Body of pancreas (tissue), 4 donors: ENCODE measurements around the gene KLHL26. TPM values are rescaled to one million over a fixed set of nuclear protein-coding genes. Genes with fewer than 3 reads are reported as not detected.

ENCODE experiments used
- ATAC-seq: fragments of 150-250 bp; one replicate; pipeline ENCODE4 v1.9.1; 2016
- DNase-seq, 4 donors: peaks; one replicate each; pipeline ENCODE4 v3.0.0-alpha.2; 2019
- H3K27ac ChIP-seq, 4 donors: fragments of 200-600 bp; sonication (generic); 1 replicate in 3 of 4; 2 replicates in 1 of 4; pipeline versions ENCODE4 v1.5.1 to v1.6.1; 2016 to 2019; ENCODE audit warnings: mild to moderate bottlenecking in 1 of 4, mixed read lengths in 1 of 4, moderate library complexity in 1 of 4
- H3K27me3 ChIP-seq, 2 donors: fragments of 200-600 bp; sonication (generic); one replicate each; pipeline ENCODE4 v1.6.0; 2016; ENCODE audit warnings: mild to moderate bottlenecking in 1 of 2
- H3K36me3 ChIP-seq, 2 donors: fragments of 200-600 bp; sonication (generic); replicated peaks in 1 of 2; 2 replicates each; pipeline ENCODE4 v1.5.1; 2016; ENCODE audit warnings: low read depth in 2 of 2; ENCODE audit not compliant: insufficient read depth in 1 of 2
- H3K4me1 ChIP-seq: fragments of 200-600 bp; sonication (generic); one replicate; pipeline ENCODE4 v1.6.0; 2016
- H3K4me3 ChIP-seq, 2 donors: fragments of 200-600 bp; sonication (generic); 1 replicate in 1 of 2; 2 replicates in 1 of 2; pipeline ENCODE4 v1.5.1; 2016 to 2019
- H3K9me3 ChIP-seq, 3 donors: fragments of 200-600 bp; sonication (generic); 1 replicate in 2 of 3; 2 replicates in 1 of 3; pipeline ENCODE4 v1.5.1; 2016
- CTCF ChIP-seq, 7 experiments: fragments of 450-650 bp in 4 of 7; fragments of 200-600 bp in 3 of 7; sonication (generic) in 3 of 7; IDR thresholded peaks; one replicate each; pipeline ENCODE4 v1.5.1; 2016 to 2019; ENCODE audit warnings: antibody characterized with exemption in 7 of 7
- POLR2A ChIP-seq, 3 donors: fragments of 450-650 bp; IDR thresholded peaks; one replicate each; pipeline ENCODE4 v1.6.1; 2016; ENCODE audit warnings: antibody characterized with exemption in 3 of 3, mild to moderate bottlenecking in 2 of 3
- WGBS, 2 donors: methylation state at CpG; one replicate each; pipeline ENCODE4 v1.1.5; 2017; 5-methylcytosine and 5-hydroxymethylcytosine counted together
- intact Hi-C: fragments of 100-400 bp; cut with DNase I; formaldehyde crosslinking; loops from one replicate; pipeline ENCODE4 v1.15.1; 2023
- total RNA-seq, 2 donors: library from RNA; depleted of rRNA; stranded (reverse); fragments of >200 nt; gene quantifications; one replicate each; pipeline ENCODE4 v1.1.0, GENCODE V29; 2016

The KLHL26 gene
- total RNA-seq, 2 donors from 2014 or later, result 3.6 to 8.9 TPM

- Histone ChIP-seq H3K36me3 (no peaks in the 10 kb centered on the region), H3K9me3 (no peaks in the 10 kb centered on the region), H3K4me3 (no peak overlapping the region), H3K4me1 (no peaks in the 10 kb centered on the region), H3K27ac (no peak overlapping the region), H3K27me3 (no peaks in the 10 kb centered on the region)
- ATAC-seq (no peak), DNase-seq (no peak)
- intact Hi-C loops, result no loop called here
- WGBS, 2 donors, result 96 to 100% methylated on average over 6 to 10 of the region's 10 CpGs
- TF ChIP-seq POLR2A (IDR thresholded peaks at IDR 0.05) (no peak), CTCF (IDR thresholded peaks at IDR 0.05) (no peak)
Measured at GRCh38 chr19:18647807-18648206, 11.0 kb downstream of the KLHL26 start.

- peak in 1 of 4 donors; percentile 22 for DNase-seq
- Histone ChIP-seq H3K36me3 (no peaks in the 10 kb centered on the region), H3K4me1 (no peaks in the 10 kb centered on the region), H3K27me3 (no peaks in the 10 kb centered on the region), H3K27ac (peak overlapping the region; percentile 6 to 59 (median 44)), H3K4me3 (no peak overlapping the region), H3K9me3 (no peaks in the 10 kb centered on the region)
- TF ChIP-seq POLR2A (IDR thresholded peaks at IDR 0.05) (no peak), CTCF (IDR thresholded peaks at IDR 0.05) (no peak)
- intact Hi-C loops, result no loop called here
- 79 to 96% methylated on average over 9 to 13 of the region's 13 CpGs for WGBS, 2 donors
- ATAC-seq, result no peak
Measured at GRCh38 chr19:18648973-18649315, 12.1 kb downstream of the KLHL26 start.

- Histone ChIP-seq H3K27me3 (no peaks in the 10 kb centered on the region), H3K9me3 (no peaks in the 10 kb centered on the region), H3K36me3 (no peaks in the 10 kb centered on the region), H3K4me1 (no peaks in the 10 kb centered on the region), H3K27ac (peak overlapping the region; percentile 6 to 59 (median 44)), H3K4me3 (no peak overlapping the region)
- DNase-seq (peak in 2 of 4 donors; percentile 26 to 49), ATAC-seq (peak; percentile 34)
- TF ChIP-seq POLR2A (IDR thresholded peaks at IDR 0.05) (peak in 1 of 3 donors; percentile 3), CTCF (IDR thresholded peaks at IDR 0.05) (no peak)
- 60 to 78% methylated on average over 12 to 22 of the region's 25 CpGs for WGBS, 2 donors
- intact Hi-C loops, result no loop called here
Measured at GRCh38 chr19:18649371-18650020, 12.7 kb downstream of the KLHL26 start.

GRCh38 chr19:18650021-18650390, 13.2 kb downstream of the KLHL26 start:
- TF ChIP-seq POLR2A (IDR thresholded peaks at IDR 0.05) (no peak), CTCF (IDR thresholded peaks at IDR 0.05) (no peak)
- DNase-seq (peak in 3 of 4 donors; percentile 23 to 44 (median 30)), ATAC-seq (peak; percentile 47)
- Histone ChIP-seq H3K27ac (peak overlapping the region in 3 of 4 donors; percentile 4 to 59 (median 57)), H3K4me1 (no peaks in the 10 kb centered on the region), H3K36me3 (no peaks in the 10 kb centered on the region), H3K4me3 (no peak overlapping the region), H3K9me3 (no peaks in the 10 kb centered on the region), H3K27me3 (no peaks in the 10 kb centered on the region)
- 60 to 72% methylated on average over 16 to 17 of the region's 17 CpGs for WGBS, 2 donors
- intact Hi-C loops, result no loop called here

GRCh38 chr19:18650468-18651041, 13.7 kb downstream of the KLHL26 start:
- Histone ChIP-seq H3K27ac (peak overlapping the region in 3 of 4 donors; percentile 4 to 57 (median 39)), H3K27me3 (no peaks in the 10 kb centered on the region), H3K4me1 (no peaks in the 10 kb centered on the region), H3K4me3 (no peak overlapping the region), H3K9me3 (no peaks in the 10 kb centered on the region), H3K36me3 (no peaks in the 10 kb centered on the region)
- ATAC-seq (peak; percentile 45), DNase-seq (peak; percentile 42 to 59 (median 46))
- TF ChIP-seq CTCF (IDR thresholded peaks at IDR 0.05) (no peak), POLR2A (IDR thresholded peaks at IDR 0.05) (no peak)
- intact Hi-C loops, result no loop called here
- WGBS, 2 donors, result 67 to 86% methylated on average over 13 to 34 of the region's 34 CpGs
